A549 treated with AZD2906 at 1 μM for 4 hours (cell line): ENCODE results near the gene AGO4. TPM values are rescaled to one million over a fixed set of nuclear protein-coding genes. Genes with fewer than 3 reads are reported as not detected.

ENCODE experiments used
- total RNA-seq: library from RNA; stranded (reverse); fragments of 200-300 nt; extraction: Qiagen RNA extraction; gene quantifications from 5 replicates; pipeline ENCODE4 v1.2.3, GENCODE V29; 2022

The AGO4 gene
- total RNA-seq, result 3.3 to 5.4 TPM (median 4.0 TPM) in 5 replicates

DNA sequence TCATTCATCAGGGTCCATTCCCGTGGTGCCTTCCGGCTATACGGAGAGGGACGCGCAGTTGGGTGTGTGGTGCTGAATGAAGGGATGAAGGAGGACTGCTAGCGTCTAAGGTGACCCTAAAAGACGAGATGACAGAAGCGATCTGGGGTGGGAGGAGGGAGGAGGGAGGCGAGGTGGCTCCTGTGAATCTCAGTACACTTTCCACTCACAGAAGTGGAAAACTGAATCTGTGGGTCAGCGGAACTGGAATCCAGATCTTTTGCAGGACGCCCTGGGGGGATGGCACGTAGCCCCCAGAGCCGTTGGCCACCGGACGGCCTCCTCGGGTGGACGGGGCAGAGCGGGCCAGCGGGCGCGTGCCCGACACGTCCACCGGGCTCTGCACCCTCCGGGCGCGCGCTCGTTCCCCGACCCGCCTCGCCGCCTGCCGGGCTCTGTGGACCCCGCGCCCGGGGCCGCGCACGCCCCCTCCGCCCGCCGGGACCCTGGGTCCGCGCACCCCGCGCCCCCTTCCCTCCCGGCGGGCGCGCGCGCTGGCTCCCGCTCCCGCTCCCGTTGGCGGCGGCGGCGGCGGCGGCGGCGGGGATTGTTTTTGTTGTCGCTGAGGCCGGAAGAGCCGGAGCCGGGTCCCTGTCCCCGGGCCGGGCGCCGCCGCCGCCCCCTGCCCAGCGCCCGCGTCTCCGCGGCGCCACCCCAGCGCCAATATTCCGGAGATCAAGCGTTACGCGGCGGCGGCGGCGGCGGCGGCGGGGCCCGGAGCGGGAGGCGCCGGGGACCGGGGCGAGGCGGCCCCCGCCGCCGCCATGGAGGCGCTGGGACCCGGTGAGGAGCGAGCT is at the start of gene AGO4:
TSS of gene AGO4 (plus strand) at position 403 of the 836 bp plus-strand sequence. CDS start at position 804, 401 bp downstream.

GRCh38 chr1:35882945-35883634 is 75.3 kb downstream of the AGO4 start, which contains the start of gene AGO1:
Gene AGO1, plus strand, starts transcription at chr1:35883209. Its CDS starts 213 bp downstream, at chr1:35883422.

Other genes with a start within 250 kb of the AGO4 start
- gene TFAP2E, start 234.7 kb upstream of the AGO4 start, total RNA-seq, result 0.45 to 0.75 TPM (median 0.49 TPM) in 5 replicates
- 78.3 to 110 TPM (median 99.4 TPM) in 5 replicates for gene PSMB2, start 166.5 kb upstream of the AGO4 start, total RNA-seq
- gene C1orf216, start 89.1 kb upstream of the AGO4 start, total RNA-seq, result 13.4 to 14.7 TPM (median 14.6 TPM) in 5 replicates
- 7.5 to 14.1 TPM (median 8.6 TPM) in 5 replicates for gene CLSPN, start 38.0 kb upstream of the AGO4 start, total RNA-seq
- gene AGO1, start 75.2 kb downstream of the AGO4 start, total RNA-seq, result 3.0 to 4.8 TPM (median 4.0 TPM) in 5 replicates
- 5.8 to 7.7 TPM (median 6.5 TPM) in 5 replicates for gene AGO3, start 123.1 kb downstream of the AGO4 start, total RNA-seq